ENCODE measurements around the gene TECPR1.

The TECPR1 gene

GRCh38 chr7:98283127-98283886 lies 31.3 kb upstream of the TECPR1 start:
- DNase-seq (ENCODE audit: low spot score) = no peak

- DNase-seq (ENCODE audit: low spot score) = no peak
Observed at GRCh38 chr7:98282703-98283102, 30.7 kb upstream of the TECPR1 start.

GRCh38 chr7:98281757-98282606 lies 29.9 kb upstream of the TECPR1 start:
- DNase-seq (ENCODE audit: low spot score) = no peak

- peak; percentile 96 for DNase-seq (ENCODE audit: low spot score)
Observed at GRCh38 chr7:98280791-98281756, 29.0 kb upstream of the TECPR1 start, which contains the start of gene BRI3. Gene BRI3, plus strand, starts transcription at chr7:98281686. Its CDS starts 110 bp downstream, at chr7:98281796.

- no peak for DNase-seq (ENCODE audit: low spot score)
Observed at GRCh38 chr7:98280296-98280695, 28.3 kb upstream of the TECPR1 start.

GRCh38 chr7:98278936-98279335 lies 26.9 kb upstream of the TECPR1 start:
- no peak for DNase-seq (ENCODE audit: low spot score)

- DNase-seq (ENCODE audit: low spot score) = no peak
Observed at GRCh38 chr7:98278408-98278807, 26.4 kb upstream of the TECPR1 start.

GRCh38 chr7:98276241-98276761 lies 24.3 kb upstream of the TECPR1 start:
- peak; percentile 63 for DNase-seq (ENCODE audit: low spot score)

GRCh38 chr7:98267303-98267702 lies 15.3 kb upstream of the TECPR1 start:
- DNase-seq (ENCODE audit: low spot score) = no peak

- DNase-seq (ENCODE audit: low spot score) = peak; percentile 53
Observed at GRCh38 chr7:98266840-98267239, 14.8 kb upstream of the TECPR1 start.

GRCh38 chr7:98265841-98266271 lies 13.8 kb upstream of the TECPR1 start:
- DNase-seq (ENCODE audit: low spot score) = peak; percentile 56

- no peak for DNase-seq (ENCODE audit: low spot score)
Observed at GRCh38 chr7:98257701-98258100, 5.7 kb upstream of the TECPR1 start.

- DNase-seq (ENCODE audit: low spot score) = no peak
Observed at GRCh38 chr7:98256431-98256830, 4.4 kb upstream of the TECPR1 start.

GRCh38 chr7:98254951-98255610 lies 3.0 kb upstream of the TECPR1 start:
- DNase-seq (ENCODE audit: low spot score) = no peak

- DNase-seq (ENCODE audit: low spot score) = no peak
Observed at GRCh38 chr7:98254516-98254915, 2.5 kb upstream of the TECPR1 start.

- no peak for DNase-seq (ENCODE audit: low spot score)
Observed at GRCh38 chr7:98252425-98253054, 508 bp upstream of the TECPR1 start.

GRCh38 chr7:98251231-98251600 lies 816 bp downstream of the TECPR1 start:
- no peak for DNase-seq (ENCODE audit: low spot score)

- no peak for DNase-seq (ENCODE audit: low spot score)
Observed at GRCh38 chr7:98250789-98251188, 1.2 kb downstream of the TECPR1 start.

GRCh38 chr7:98249106-98249505 lies 2.9 kb downstream of the TECPR1 start:
- no peak for DNase-seq (ENCODE audit: low spot score)

GRCh38 chr7:98248156-98248555 lies 3.9 kb downstream of the TECPR1 start:
- DNase-seq (ENCODE audit: low spot score) = no peak

GRCh38 chr7:98244871-98245270 lies 7.2 kb downstream of the TECPR1 start:
- DNase-seq (ENCODE audit: low spot score) = no peak

All from AG20443 (cell line).